Activated T-cell treated with anti-CD3 and anti-CD28 coated beads for 24 hours (primary cell): ENCODE results near the gene ZNF816.
A peak's percentile ranks its signal among the peaks of the same experiment; 100 is the strongest.
"Not testable (repeated sequence)": the region's sequence is repeated elsewhere in the genome, so short reads cannot be mapped to it uniquely, and the experiment has no call there.

Experiments
- DNase-seq: peaks from one replicate; pipeline ENCODE4 v3.0.0-alpha.2; 2020; ENCODE audit warnings: low read depth

ZNF816 gene

GRCh38 chr19:52959613-52960295, 2.9 kb downstream of the ZNF816 start:
- no peak for DNase-seq

GRCh38 chr19:52957591-52957990, 5.1 kb downstream of the ZNF816 start:
- no peak for DNase-seq

- no peak for DNase-seq
Observed at GRCh38 chr19:52956917-52957316, 5.8 kb downstream of the ZNF816 start.

DNA sequence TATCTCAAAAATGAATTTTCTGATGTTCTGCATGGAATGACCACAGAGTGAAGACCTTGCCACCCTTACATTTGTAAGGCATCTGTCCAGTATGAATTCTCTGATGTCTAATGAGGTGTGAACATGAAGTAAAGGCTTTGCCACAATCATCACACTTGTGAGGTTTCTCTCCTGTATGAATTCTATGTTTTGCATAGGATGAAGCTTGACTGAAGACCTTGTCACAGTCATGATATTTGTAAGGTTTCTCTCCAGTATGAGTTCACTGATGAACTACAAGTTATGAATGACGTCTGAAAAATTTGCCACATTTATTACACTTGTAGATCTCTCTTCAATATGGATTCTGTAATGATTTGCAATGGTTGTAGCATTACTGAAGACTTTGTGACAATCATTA, 13.3 kb downstream of the ZNF816 start:
- no peak for DNase-seq

DNA sequence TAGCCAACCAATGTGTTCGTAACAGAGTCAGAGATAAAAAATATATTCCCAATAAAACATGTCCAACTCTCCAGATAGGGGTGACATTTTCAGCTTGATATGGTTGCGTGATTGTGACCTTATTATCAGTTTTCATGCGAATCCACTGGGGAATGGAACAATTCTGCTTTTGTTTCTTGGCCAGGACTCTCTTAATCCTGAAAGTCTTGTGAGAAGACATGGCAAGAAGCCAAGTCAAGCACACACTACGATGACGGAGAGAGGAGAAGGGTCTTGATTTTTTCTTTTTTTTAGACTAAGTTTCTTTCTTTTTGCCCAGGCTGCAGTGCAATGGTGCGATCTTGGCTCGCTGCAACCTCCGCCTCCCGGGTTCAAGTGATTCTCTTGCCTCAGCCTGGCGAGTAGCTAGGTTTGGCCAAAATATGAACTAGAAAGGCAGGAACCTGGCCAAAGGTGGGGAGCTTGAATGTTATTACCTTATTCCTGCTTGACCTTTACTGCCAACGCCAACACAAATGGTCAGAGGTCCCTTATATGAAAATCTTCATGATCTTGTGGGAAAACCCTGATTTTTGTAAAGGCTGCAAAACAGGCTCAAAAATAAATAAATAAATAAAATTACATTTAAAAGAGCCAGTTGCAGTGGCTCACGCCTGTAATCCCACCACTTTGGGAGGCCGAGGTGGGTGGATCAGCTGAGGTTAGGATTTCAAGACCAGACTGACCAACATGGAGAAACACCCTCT, 14.5 kb downstream of the ZNF816 start:
- DNase-seq: no peak

DNA sequence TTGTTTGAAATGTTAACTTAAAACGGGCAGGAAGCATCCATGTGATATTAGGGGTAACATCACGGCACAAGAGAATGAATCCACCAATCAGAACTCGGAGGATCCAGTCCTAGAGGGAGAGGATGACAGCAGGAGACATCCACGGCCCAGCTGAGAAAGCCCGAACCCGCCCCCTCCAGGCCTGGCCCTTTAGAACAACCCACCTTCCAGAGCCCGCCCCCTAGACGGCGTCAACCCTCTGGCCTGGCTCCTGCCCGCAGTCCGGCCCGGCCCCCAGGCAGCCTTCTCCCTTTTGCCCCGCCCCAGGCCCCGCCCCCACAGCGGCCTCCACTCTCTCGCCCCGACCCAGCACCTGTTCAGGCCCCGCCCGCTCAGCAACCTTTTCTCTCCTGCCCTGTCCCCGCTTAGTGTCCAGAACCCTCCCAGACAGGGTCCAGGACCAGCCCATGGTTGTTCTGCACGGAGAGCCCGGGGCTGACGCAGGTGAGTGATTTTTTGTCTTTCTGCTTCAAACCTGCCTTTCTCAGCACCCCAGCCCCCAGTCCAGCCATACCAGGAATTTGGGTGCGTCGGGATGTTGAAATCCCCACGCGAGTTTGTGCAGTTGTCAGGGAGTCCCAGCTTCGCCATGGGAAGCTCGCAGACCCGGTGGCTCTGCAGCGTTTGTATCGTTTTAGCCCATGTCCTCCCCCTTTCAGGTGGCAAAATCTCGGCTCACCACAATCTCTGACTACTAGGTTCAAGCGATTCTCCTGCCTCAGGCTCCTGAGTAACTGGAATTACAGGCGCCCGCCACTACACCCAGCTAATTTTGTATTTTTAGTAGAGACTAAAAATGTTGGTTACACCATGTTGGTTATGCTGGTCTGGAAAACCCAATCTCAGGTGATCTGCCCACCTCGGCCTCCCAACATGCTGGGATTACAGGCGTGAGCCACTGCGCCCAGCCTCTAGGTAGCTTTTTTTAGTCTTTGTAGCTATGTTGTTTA, 16.1 kb downstream of the ZNF816 start:
- no peak for DNase-seq

DNA sequence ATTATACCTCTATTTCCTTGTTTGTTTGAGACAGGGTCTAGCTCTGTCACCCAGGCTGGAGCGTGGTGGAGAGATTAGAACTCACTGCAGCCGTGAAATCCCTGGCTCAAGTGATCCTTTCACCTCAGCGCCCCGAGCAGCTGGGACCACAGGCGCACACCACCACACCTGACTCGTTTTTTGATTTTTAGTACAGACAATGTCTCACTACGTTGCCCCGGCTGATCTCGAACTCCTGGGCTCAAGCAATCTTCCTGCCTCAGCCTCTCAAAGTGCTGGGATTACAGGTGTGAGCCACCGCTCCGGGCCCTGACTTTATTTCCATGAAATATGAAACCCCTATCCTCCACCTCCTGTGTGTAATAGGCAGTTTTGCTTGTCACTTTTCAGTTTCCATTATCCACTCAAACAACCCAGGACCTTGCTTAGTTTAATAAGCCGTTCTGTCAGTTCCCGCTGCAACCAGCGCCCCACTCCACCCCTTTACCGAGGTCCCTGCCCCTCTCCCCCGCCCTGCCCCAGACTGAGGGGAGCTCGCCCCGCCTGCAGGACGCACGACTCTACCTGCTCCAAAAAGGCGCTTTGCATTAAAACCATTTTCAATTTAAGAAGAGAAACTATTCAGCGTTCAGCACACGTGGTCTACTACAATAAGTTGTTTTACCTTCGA, 16.9 kb downstream of the ZNF816 start:
- DNase-seq: no peak

- DNase-seq: not testable (repeated sequence)
Observed at GRCh38 chr19:52944703-52945493, 17.8 kb downstream of the ZNF816 start.

GRCh38 chr19:52943884-52944643, 18.6 kb downstream of the ZNF816 start:
- no peak for DNase-seq

GRCh38 chr19:52943134-52943883, 19.4 kb downstream of the ZNF816 start:
- no peak for DNase-seq

GRCh38 chr19:52942386-52943133, 20.1 kb downstream of the ZNF816 start:
- DNase-seq: peak; percentile 91

GRCh38 chr19:52941941-52942385, 20.7 kb downstream of the ZNF816 start:
- no peak for DNase-seq

DNA sequence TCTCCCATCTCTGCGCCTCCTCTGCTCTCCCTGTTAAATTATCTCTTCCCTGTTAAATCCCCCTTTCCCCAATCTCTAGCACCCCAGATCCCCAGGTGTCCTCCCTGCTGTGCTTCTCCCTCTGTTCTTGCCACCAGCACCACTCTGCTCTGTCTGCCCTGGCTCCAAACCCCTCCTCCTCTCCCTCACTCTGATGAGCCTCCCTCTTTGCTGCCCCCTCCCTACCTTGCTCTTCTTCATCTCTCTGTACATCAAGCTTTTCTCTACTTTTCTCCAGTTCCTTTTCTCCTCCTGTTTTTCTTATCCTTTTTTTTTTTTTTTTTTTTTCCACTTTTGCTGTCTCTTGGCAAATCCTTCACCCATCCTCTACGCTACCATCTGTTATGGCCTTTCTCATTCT, 21.2 kb downstream of the ZNF816 start:
- DNase-seq: not testable (repeated sequence)

- not testable (repeated sequence) for DNase-seq
Observed at GRCh38 chr19:52940905-52941304, 21.8 kb downstream of the ZNF816 start.

DNA sequence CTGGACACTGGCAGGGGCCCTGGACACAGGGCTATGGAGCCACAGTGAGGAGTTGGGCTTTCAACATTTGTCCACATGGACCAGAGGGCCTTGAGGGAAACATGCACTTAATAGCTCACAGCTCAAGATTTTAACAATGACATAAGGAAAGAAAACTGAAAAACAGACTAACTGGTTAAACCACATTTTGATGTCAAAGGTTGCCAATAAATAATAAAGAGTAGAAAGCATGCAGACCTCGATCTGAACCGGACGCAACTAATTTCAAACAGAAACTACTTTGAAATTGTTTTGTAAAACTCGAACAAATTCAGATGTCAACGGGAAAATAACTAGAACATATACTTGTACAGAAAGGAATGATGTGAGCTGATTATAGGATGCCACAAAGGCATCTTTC, 23.9 kb downstream of the ZNF816 start:
- DNase-seq: no peak

GRCh38 chr19:52936954-52937325, 25.7 kb downstream of the ZNF816 start:
- no peak for DNase-seq

DNA sequence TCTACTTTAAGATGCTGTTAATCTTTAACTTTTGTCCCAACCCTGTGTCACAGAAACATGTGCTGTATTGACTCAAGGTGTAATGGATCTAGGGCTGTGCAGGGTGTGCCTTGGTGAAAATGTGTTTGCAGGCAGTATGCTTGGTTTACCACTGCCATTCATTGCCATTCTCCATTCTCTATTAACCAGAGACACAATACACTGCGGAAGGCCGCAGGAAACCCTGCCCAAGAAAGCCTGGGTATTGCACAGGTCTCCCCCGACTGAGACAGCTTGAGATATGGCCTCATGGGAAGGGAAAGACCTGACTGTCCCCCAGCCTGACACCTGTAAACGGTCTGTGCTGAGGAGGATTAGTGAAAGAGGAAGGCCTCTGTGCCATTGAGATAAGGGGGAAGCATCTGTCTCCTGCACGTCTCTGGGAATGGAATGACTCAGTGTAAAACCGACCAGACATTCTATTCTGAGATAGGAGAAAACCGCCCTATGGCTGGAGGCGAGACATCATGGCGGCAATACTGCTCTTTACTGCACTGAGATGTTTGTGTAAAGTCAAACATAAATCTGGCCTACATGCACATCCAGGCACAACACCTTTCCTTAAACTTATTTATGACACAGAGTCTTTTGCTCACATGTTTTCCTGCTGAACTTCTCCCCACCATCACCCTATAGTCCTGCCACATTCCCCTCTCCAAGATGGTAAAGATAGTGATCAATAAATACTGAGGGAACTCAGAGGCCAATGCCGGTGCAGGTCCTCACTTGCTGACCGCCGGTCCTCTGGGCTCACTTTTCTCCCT, 26.3 kb downstream of the ZNF816 start:
- DNase-seq: no peak

GRCh38 chr19:52935434-52935833, 27.2 kb downstream of the ZNF816 start:
- no peak for DNase-seq
